ENCODE results near the gene ARFGAP1.

Gene ARFGAP1

DNA sequence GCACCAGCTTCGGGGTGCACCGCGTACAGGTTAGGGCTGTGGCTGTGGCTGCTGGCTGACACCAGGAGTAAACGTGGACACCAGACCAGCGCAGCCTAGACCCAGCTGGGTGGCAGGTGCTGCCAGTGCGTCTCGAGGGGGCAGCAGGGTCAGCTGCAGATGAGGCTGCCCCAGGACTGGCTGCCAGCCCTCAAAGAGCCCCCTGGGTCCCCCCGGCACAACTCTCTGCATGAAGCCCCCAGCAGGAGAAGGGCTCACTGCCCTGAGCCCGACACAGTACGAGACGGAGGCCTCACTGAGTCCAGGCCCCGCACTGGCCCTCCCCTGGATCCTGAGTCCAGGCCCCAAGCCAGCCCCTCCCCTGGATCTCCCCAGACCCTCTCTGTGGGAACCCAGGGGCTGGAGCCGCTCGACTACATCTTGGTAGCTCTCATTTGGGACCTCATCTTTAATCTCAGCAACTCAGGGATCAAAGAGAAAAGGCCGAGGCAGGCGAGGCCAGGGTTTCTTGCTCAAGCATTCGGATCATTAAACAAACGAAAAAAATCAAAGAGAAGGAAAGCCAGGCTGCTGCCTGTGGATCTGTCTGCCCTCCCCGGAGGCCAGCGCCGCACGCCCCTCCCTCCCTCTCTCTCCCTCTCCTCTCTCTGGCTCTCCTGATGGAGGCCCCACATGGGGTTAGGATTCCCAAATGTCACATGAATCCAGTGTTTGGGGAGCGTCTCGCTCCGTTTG lies 11.4 kb upstream of the ARFGAP1 start:
- no peak for DNase-seq (ENCODE audit: low spot score)

GRCh38 chr20:63261795-63262528 lies 10.7 kb upstream of the ARFGAP1 start:
- no peak for DNase-seq (ENCODE audit: low spot score)

GRCh38 chr20:63262836-63263235 lies 9.8 kb upstream of the ARFGAP1 start:
- no peak for DNase-seq (ENCODE audit: low spot score)

DNA sequence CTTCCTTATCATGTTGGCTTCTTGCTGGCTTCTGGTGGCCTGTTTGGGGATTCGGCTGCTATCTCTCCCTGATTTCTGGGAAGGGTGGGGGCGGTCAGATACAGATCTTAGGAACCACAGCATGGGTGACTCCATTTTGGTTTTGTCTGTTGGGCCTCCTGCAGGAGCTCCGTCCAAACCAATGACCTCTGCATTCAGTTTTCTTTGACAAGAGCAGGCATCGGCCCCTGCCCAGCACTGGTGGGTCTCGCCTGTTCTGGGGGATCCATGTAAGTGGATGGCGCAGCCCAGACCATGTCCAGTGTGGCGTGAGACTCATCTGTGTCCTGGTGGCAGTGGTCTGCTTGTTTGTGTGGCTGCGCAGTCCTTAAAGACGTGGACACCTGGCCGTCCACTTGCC lies 8.6 kb upstream of the ARFGAP1 start:
- DNase-seq (ENCODE audit: low spot score): no peak

GRCh38 chr20:63264519-63264918 lies 8.1 kb upstream of the ARFGAP1 start:
- DNase-seq (ENCODE audit: low spot score): no peak

DNA sequence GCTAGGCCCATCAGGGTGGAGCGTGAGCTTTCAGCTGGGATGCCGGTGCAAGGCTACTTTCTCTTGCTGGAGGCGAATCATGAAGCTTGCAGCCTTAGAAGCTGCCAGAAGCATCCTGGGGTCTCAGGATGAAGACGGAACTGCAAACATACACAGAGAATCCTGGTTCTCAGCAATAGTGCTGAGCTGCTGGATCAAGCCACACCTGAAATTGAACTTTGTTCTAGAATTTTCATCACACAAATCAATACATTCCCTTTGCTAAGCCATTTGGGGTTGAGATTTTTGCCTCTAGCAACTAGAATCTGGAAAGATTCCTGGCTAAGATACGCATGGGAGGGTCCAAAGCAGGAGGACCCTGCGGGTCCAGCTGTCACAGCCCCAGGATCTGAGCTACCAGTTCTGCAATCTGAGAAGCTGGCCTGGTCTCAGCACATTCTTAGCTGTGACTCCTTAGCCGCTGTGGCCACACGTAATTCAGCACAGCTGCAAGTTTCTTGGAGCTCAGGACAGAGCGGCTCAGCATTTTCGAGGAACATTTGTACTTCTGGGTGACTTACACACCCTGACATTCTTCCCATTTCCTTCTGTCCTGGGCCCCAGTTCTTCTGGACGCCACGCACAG lies 6.6 kb upstream of the ARFGAP1 start:
- no peak for DNase-seq (ENCODE audit: low spot score)

DNA sequence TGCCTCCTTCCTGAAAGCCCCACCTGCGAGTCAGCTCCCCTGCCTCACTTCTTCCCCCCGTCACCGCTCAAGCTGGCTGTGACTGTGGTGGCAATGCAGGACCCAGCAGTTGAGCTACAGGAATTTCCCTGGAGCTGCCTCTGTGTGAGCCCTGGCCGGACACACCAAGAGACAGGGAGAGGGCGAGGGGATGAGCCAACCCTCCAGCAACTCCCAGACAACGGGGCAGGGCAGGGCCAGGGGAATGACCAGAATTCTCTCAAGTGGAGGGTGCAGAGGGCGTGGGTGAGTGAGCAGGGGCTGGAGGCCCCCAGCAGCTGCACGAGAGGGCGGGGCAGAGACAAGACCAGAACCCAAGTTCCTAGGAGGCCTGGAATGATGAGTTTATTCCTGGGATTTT lies 4.9 kb upstream of the ARFGAP1 start:
- no peak for DNase-seq (ENCODE audit: low spot score)

DNA sequence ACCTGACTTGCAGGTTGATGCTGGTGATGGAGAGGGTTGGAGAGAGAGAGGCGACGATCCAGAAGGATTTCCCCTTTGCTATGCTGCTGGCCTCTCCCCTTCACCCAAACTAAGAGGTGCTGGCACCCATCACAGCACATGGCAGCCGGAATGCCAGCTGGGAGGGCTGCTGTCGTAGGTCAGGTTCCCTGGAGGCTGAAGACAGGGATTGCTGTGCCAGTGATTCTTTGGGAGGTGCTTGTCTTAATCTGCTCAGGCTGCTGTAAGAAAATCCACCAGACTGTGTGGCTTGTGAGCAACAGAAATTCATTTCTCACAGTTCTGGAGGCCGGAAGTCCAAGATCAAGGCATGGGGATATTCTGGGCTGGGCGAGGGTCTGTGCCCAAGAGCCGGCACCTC lies 4.4 kb upstream of the ARFGAP1 start:
- DNase-seq (ENCODE audit: low spot score): no peak

DNA sequence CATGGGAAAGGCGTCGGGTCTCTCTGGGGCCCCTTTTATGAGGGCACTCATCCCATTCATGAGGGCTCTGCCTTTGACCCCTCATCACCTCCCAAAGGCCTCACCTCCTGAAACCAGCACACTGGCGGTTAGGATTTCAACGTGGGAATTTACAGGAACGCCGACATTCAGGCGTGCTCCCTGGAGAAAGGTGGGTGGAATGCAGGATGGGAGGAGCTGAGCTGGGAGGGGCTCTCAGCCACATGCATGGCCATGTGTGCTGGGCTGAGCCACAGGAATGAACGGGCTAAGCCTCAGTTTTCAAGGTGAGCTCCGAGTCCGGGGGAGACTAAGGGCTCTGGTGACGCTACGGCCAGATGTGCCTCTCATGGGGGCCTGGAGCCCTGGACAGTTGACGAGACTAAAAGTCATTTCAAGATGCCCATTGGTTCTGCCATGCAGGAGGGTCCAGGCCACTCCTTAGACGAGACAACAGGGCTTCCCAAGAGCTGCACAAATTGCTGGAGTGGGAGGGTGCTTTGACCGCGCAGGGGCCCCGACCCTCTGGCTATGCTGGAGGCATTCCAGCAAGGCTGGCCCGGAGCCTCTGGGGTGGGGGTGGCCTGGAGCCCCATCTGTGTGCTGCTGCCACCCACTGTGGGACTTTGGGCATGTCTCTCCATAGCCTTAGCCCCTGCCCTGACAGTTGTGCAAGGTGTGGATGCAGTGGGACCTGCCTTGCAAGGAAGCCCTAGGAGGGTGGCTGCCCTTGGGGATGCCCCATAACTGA lies 3.8 kb upstream of the ARFGAP1 start:
- no peak for DNase-seq (ENCODE audit: low spot score)

DNA sequence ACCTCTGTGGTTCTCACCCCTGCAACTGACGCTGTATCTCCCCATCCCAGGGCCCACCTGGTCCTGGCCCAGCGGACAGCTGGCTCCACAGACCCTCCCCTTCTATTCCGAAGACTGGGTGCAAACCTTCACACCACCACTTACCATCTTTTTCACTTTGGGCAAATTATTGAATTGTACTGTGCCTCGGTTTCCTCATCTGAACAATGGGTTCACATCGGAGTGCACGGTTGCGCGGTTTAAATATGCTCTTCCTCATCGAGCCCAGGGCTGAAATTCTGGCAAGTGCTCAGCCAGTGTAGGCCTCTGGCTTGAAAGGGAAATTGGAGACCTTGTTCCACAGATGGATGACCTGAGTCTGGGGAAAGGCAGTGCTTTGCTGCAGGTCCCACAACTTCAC lies 2.9 kb upstream of the ARFGAP1 start:
- DNase-seq (ENCODE audit: low spot score): no peak

- no peak for DNase-seq (ENCODE audit: low spot score)
Observed at GRCh38 chr20:63270606-63271325, 1.8 kb upstream of the ARFGAP1 start.

- no peak for DNase-seq (ENCODE audit: low spot score)
Observed at GRCh38 chr20:63273059-63273579, 506 bp downstream of the ARFGAP1 start.

- no peak for DNase-seq (ENCODE audit: low spot score)
Observed at GRCh38 chr20:63273635-63274380, 1.2 kb downstream of the ARFGAP1 start.

GRCh38 chr20:63274381-63275228 lies 2.0 kb downstream of the ARFGAP1 start:
- no peak for DNase-seq (ENCODE audit: low spot score)

DNA sequence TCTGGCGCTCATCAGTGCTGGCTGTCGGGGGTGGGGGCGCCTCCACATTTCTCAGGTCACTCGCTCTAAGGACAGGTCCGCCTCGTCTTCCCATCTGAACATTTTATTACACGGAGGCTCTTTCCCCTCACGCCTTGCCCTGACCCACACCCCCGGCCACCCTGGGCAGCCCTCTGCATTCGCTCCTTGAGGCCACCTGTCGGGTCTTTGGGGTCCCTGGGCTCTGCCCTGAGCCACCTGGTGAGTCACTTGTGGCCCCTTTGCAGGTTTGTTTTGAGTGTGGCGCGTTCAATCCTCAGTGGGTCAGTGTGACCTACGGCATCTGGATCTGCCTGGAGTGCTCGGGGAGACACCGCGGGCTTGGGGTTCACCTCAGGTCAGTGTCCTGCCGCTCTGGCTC lies 3.2 kb downstream of the ARFGAP1 start:
- no peak for DNase-seq (ENCODE audit: low spot score)

- no peak for DNase-seq (ENCODE audit: low spot score)
Observed at GRCh38 chr20:63276956-63277355, 4.3 kb downstream of the ARFGAP1 start.

DNA sequence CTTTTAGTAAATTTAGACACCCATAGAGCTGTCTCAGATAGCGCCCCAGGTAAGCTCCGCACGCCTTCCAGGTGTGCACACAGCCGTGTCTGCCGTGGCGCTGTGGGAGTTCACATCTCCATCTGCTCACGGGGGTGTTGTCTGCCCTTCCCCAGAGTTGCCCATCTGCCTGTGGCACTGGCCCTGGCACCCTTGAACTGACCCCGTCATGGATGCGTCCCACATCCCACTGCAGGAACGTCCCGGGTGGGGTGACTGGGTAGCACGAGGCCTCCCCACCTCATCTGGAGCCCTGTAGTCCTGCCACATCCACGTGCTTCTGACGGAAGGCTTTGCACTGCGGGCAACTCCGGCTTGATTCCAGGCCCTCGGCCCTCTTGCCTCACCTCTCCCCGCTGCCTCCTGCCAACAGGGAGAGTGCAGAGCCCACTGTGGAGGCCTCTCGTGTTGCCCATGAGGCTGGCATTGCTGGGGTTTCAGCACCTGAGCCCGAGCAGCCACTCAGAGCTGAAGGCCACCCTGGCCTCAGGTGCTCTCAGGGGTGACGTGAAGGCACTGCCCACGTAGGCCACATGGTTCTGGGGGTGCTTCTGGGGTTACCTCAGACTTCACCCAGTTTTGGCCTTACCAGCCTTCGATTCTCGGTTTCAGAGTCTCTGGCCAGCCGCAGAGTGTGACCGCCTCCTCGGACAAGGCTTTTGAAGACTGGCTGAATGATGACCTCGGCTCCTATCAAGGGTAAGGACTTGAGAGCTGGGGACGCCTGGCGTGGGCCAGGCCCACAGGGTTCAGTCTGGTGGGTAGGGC lies 5.1 kb downstream of the ARFGAP1 start:
- no peak for DNase-seq (ENCODE audit: low spot score)

DNA sequence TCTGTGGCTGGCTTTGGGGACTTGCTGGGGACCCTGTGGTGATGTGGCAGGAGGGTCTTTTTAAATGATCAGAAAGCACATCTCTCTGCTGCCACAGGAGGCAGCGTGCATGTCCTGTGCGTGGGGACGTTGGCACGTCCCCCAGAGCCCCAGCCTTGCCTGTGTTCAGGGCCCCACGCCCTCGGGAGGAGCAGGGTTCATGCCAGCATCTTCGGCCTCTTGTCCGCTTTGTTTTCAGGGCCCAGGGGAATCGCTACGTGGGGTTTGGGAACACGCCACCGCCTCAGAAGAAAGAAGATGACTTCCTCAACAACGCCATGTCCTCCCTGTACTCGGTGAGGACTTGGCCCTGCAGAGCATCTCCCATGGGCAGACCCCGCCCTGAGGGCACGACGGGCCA lies 6.0 kb downstream of the ARFGAP1 start:
- no peak for DNase-seq (ENCODE audit: low spot score)

- DNase-seq (ENCODE audit: low spot score): no peak
Observed at GRCh38 chr20:63279931-63280330, 7.3 kb downstream of the ARFGAP1 start.

Measured in CD4-positive, alpha-beta T cell treated with Interleukin-15 for 4 hours (primary cell).